Measurements from ENCODE around the gene SUGP2. TPM values are rescaled to one million over a fixed set of nuclear protein-coding genes. Genes with fewer than 3 reads are reported as not detected.

The SUGP2 gene
- total RNA-seq, 4 donors from 2014 or later = 32.1 to 58.7 (median 38.7) TPM

- no peak overlapping the region for H3K4me3 ChIP-seq
- H3K4me1 ChIP-seq = peaks cover 9% of the 10 kb centered on the region
- no peak for TF ChIP-seq CTCF (IDR thresholded peaks at IDR 0.05)
- TF ChIP-seq POLR2AphosphoS5 (IDR thresholded peaks at IDR 0.05) = no peak
- TF ChIP-seq EP300 (IDR thresholded peaks at IDR 0.05) = no peak
- no peak for TF ChIP-seq POLR2A (IDR thresholded peaks at IDR 0.05)
- H3K9me3 ChIP-seq = no peaks in the 10 kb centered on the region
- 91% methylated on average over 3 of the region's 7 CpGs for WGBS
- H3K27ac ChIP-seq = no peak overlapping the region
- peaks cover 50% of the 10 kb centered on the region for H3K36me3 ChIP-seq
- no peak for DNase-seq (ENCODE audit: low spot score in 2 of 2)
- no peaks in the 10 kb centered on the region for H3K27me3 ChIP-seq
These were observed 24.4 kb upstream of the SUGP2 start for GRCh38 chr19:19057720-19058119.

GRCh38 chr19:19057317-19057716, 24.0 kb upstream of the SUGP2 start:
- Histone ChIP-seq H3K4me1 (peaks cover 8% of the 10 kb centered on the region), H3K4me3 (no peak overlapping the region), H3K9me3 (no peaks in the 10 kb centered on the region), H3K27ac (no peak overlapping the region), H3K36me3 (peaks cover 54% of the 10 kb centered on the region), H3K27me3 (no peaks in the 10 kb centered on the region)
- no peak for DNase-seq (ENCODE audit: low spot score in 2 of 2)
- no peak for TF ChIP-seq POLR2A (IDR thresholded peaks at IDR 0.05)
- TF ChIP-seq POLR2AphosphoS5 (IDR thresholded peaks at IDR 0.05) = no peak
- no peak for TF ChIP-seq EP300 (IDR thresholded peaks at IDR 0.05)
- TF ChIP-seq CTCF (IDR thresholded peaks at IDR 0.05) = no peak
- WGBS = 83% methylated on average over 1 of the region's 13 CpGs

GRCh38 chr19:19056636-19057275, 23.4 kb upstream of the SUGP2 start:
- peaks cover 5% of the 10 kb centered on the region for H3K4me1 ChIP-seq
- no peak overlapping the region for H3K4me3 ChIP-seq
- 87% methylated on average over 3 of the region's 9 CpGs for WGBS
- peaks cover 59% of the 10 kb centered on the region for H3K36me3 ChIP-seq
- H3K9me3 ChIP-seq = no peaks in the 10 kb centered on the region
- no peak overlapping the region for H3K27ac ChIP-seq
- TF ChIP-seq POLR2AphosphoS5 (IDR thresholded peaks at IDR 0.05) (no peak), CTCF (IDR thresholded peaks at IDR 0.05) (no peak), POLR2A (IDR thresholded peaks at IDR 0.05) (no peak), EP300 (IDR thresholded peaks at IDR 0.05) (no peak)
- DNase-seq (ENCODE audit: low spot score in 2 of 2) = no peak
- H3K27me3 ChIP-seq = no peaks in the 10 kb centered on the region

GRCh38 chr19:19055701-19056100, 22.4 kb upstream of the SUGP2 start:
- H3K36me3 ChIP-seq = peaks cover 65% of the 10 kb centered on the region
- H3K27ac ChIP-seq = no peak overlapping the region
- DNase-seq (ENCODE audit: low spot score in 2 of 2) = no peak
- 97% methylated on average over 3 of the region's 13 CpGs for WGBS
- H3K27me3 ChIP-seq = no peaks in the 10 kb centered on the region
- no peaks in the 10 kb centered on the region for H3K4me1 ChIP-seq
- no peaks in the 10 kb centered on the region for H3K9me3 ChIP-seq
- TF ChIP-seq POLR2AphosphoS5 (IDR thresholded peaks at IDR 0.05) = no peak
- no peak for TF ChIP-seq POLR2A (IDR thresholded peaks at IDR 0.05)
- no peak for TF ChIP-seq CTCF (IDR thresholded peaks at IDR 0.05)
- no peak for TF ChIP-seq EP300 (IDR thresholded peaks at IDR 0.05)
- H3K4me3 ChIP-seq = no peak overlapping the region

GRCh38 chr19:19054939-19055440, 21.7 kb upstream of the SUGP2 start:
- DNase-seq (ENCODE audit: low spot score in 2 of 2) = no peak
- Histone ChIP-seq H3K4me1 (no peaks in the 10 kb centered on the region), H3K4me3 (no peak overlapping the region), H3K27me3 (no peaks in the 10 kb centered on the region), H3K27ac (no peak overlapping the region), H3K36me3 (peaks cover 70% of the 10 kb centered on the region), H3K9me3 (no peaks in the 10 kb centered on the region)
- TF ChIP-seq POLR2A (IDR thresholded peaks at IDR 0.05) = no peak
- no peak for TF ChIP-seq EP300 (IDR thresholded peaks at IDR 0.05)
- no peak for TF ChIP-seq CTCF (IDR thresholded peaks at IDR 0.05)
- TF ChIP-seq POLR2AphosphoS5 (IDR thresholded peaks at IDR 0.05) = no peak
- WGBS = 96% methylated on average over 5 of the region's 19 CpGs
